ENCODE data around the gene TMEM145. TPM values are rescaled to one million over a fixed set of nuclear protein-coding genes. Genes with fewer than 3 reads are reported as not detected.
"Not testable (repeated sequence)": the region's sequence is repeated elsewhere in the genome, so short reads cannot be mapped to it uniquely, and the experiment has no call there.

Gene TMEM145
- polyA plus RNA-seq, 4 donors, result 0.76 to 1.2 (median 0.83) TPM

GRCh38 chr19:42311657-42312056 lies 1.5 kb upstream of the TMEM145 start:
- no peak for DNase-seq (ENCODE audit: low read depth in 4 of 4, low spot score in 3 of 4)

- no peak for DNase-seq (ENCODE audit: low read depth in 4 of 4, low spot score in 3 of 4)
Measured at GRCh38 chr19:42312370-42312769, 739 bp upstream of the TMEM145 start.

- DNase-seq (ENCODE audit: low read depth in 4 of 4, low spot score in 3 of 4), result no peak
Measured at GRCh38 chr19:42313840-42314755, 989 bp downstream of the TMEM145 start.

- DNase-seq (ENCODE audit: low read depth in 4 of 4, low spot score in 3 of 4), result no peak
Measured at GRCh38 chr19:42315024-42315423, 1.9 kb downstream of the TMEM145 start.

- DNase-seq (ENCODE audit: low read depth in 4 of 4, low spot score in 3 of 4), result no peak
Measured at GRCh38 chr19:42316223-42317211, 3.4 kb downstream of the TMEM145 start.

- no peak for DNase-seq (ENCODE audit: low read depth in 4 of 4, low spot score in 3 of 4)
Measured at GRCh38 chr19:42317535-42317934, 4.4 kb downstream of the TMEM145 start.

GRCh38 chr19:42322305-42322704 lies 9.2 kb downstream of the TMEM145 start:
- no peak for DNase-seq (ENCODE audit: low read depth in 4 of 4, low spot score in 3 of 4)

- no peak for DNase-seq (ENCODE audit: low read depth in 4 of 4, low spot score in 3 of 4)
Measured at GRCh38 chr19:42323473-42323851, 10.4 kb downstream of the TMEM145 start.

- no peak for DNase-seq (ENCODE audit: low read depth in 4 of 4, low spot score in 3 of 4)
Measured at GRCh38 chr19:42323852-42324654, 10.9 kb downstream of the TMEM145 start.

GRCh38 chr19:42324655-42325307 lies 11.7 kb downstream of the TMEM145 start:
- DNase-seq (ENCODE audit: low read depth in 4 of 4, low spot score in 3 of 4), result no peak

- peak; percentile 95 to 99 (median 97) for DNase-seq (ENCODE audit: low read depth in 4 of 4, low spot score in 3 of 4)
Measured at GRCh38 chr19:42325308-42325895, 12.3 kb downstream of the TMEM145 start, which contains the start of gene MEGF8. MEGF8 (plus strand) TSS chr19:42325635; CDS start chr19:42326244, 609 bp downstream.

- no peak for DNase-seq (ENCODE audit: low read depth in 4 of 4, low spot score in 3 of 4)
Measured at GRCh38 chr19:42325896-42326771, 13.0 kb downstream of the TMEM145 start.

- DNase-seq (ENCODE audit: low read depth in 4 of 4, low spot score in 3 of 4), result no peak
Measured at GRCh38 chr19:42326969-42327368, 13.9 kb downstream of the TMEM145 start.

GRCh38 chr19:42327381-42327780 lies 14.3 kb downstream of the TMEM145 start:
- DNase-seq (ENCODE audit: low read depth in 4 of 4, low spot score in 3 of 4), result no peak

- DNase-seq (ENCODE audit: low read depth in 4 of 4, low spot score in 3 of 4), result no peak
Measured at GRCh38 chr19:42328106-42328505, 15.0 kb downstream of the TMEM145 start.

- DNase-seq (ENCODE audit: low read depth in 4 of 4, low spot score in 3 of 4), result no peak
Measured at GRCh38 chr19:42328854-42329253, 15.7 kb downstream of the TMEM145 start.

GRCh38 chr19:42330241-42330711 lies 17.2 kb downstream of the TMEM145 start:
- DNase-seq (ENCODE audit: low read depth in 4 of 4, low spot score in 3 of 4), result no peak

GRCh38 chr19:42331333-42331732 lies 18.2 kb downstream of the TMEM145 start:
- DNase-seq (ENCODE audit: low read depth in 4 of 4, low spot score in 3 of 4), result not testable (repeated sequence)

Measured in right renal pelvis (tissue), 4 donors.